ENCODE measurements around the gene PCYT2. TPM values are rescaled to one million over a fixed set of nuclear protein-coding genes. Genes with fewer than 3 reads are reported as not detected.

PCYT2 gene
- total RNA-seq, 1 experiment from 2014 or later: 151 TPM

DNA sequence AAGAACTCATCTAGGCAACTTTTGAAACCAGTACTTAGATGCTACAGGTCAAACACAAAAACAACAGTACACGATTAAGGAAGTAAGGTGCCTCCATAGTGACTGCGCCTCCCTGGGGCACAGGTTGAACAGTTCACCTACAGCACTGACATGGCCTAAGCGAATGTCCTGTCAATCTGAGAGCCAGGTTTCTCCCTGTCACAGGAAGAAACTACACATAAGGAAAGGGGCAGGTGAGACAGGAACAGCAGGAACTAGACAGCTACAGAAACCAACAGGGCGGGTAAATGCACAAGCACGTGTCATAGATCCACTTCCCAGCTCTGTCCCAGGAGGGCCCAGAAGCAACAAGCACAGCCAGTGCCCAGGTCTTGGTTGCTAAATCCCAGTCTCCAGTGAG, 32.1 kb downstream of the PCYT2 start:
- Mint-ChIP-seq H3K27me3 (ENCODE audit: insufficient read depth, unreplicated experiment) (no peaks in the 10 kb centered on the region), H3K27ac (ENCODE audit: unreplicated experiment) (no peak overlapping the region), H3K4me1 (ENCODE audit: low read depth, unreplicated experiment) (no peaks in the 10 kb centered on the region), H3K4me3 (ENCODE audit: unreplicated experiment) (no peak overlapping the region), H3K36me3 (ENCODE audit: insufficient read depth, unreplicated experiment) (peaks cover 90% of the 10 kb centered on the region), H3K9me3 (ENCODE audit: unreplicated experiment) (no peaks in the 10 kb centered on the region)
- TF ChIP-seq, protein P1, sequence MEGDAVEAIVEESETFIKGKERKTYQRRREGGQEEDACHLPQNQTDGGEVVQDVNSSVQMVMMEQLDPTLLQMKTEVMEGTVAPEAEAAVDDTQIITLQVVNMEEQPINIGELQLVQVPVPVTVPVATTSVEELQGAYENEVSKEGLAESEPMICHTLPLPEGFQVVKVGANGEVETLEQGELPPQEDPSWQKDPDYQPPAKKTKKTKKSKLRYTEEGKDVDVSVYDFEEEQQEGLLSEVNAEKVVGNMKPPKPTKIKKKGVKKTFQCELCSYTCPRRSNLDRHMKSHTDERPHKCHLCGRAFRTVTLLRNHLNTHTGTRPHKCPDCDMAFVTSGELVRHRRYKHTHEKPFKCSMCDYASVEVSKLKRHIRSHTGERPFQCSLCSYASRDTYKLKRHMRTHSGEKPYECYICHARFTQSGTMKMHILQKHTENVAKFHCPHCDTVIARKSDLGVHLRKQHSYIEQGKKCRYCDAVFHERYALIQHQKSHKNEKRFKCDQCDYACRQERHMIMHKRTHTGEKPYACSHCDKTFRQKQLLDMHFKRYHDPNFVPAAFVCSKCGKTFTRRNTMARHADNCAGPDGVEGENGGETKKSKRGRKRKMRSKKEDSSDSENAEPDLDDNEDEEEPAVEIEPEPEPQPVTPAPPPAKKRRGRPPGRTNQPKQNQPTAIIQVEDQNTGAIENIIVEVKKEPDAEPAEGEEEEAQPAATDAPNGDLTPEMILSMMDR (IDR thresholded peaks at IDR 0.05; ENCODE audit: insufficient read depth in 1 of 2, low read depth in 1 of 2, low read length in 1 of 2, severe bottlenecking in 1 of 2, unreplicated experiment in 1 of 2): no peak
- no TSS peak for BruUV-seq (replicated peaks)
- H3K36me3 ChIP-seq (ENCODE audit: control insufficient read depth, insufficient read depth, low read length): peaks cover 3% of the 10 kb centered on the region
- intact Hi-C loops (cut with micrococcal nuclease; ENCODE audit: unreplicated experiment): no loop called here
- no peak for DNase-seq
- no peaks in the 10 kb centered on the region for H3K27me3 ChIP-seq (replicated peaks; ENCODE audit: control insufficient read depth, insufficient read depth, low read length)
- no peaks in the 10 kb centered on the region for H3K4me1 ChIP-seq
- no peaks in the 10 kb centered on the region for H3K9me3 ChIP-seq
- CTCF ChIA-PET: no interaction called here
- no peak overlapping the region for H3K4me3 ChIP-seq (ENCODE audit: low read depth, low read length)
- POLR2A ChIA-PET: no interaction called here

DNA sequence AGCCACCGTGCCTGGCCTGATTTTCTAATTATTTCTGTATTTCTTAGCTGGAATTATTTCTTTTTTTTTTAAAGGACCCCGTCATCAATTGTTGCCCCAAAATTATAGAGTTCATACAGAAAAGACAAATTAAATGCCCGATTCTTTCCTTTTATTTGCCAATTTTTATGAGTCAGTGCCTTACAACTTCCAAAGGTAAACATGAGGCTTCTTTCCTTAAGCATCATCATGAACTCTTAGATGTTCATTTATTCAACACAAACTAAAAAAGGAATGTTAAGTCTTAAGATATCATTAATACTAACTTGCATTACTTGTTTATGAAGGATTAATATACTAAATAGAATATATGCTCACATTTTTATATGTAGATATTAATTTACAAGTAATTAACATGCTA, 32.9 kb downstream of the PCYT2 start:
- intact Hi-C loops (cut with micrococcal nuclease; ENCODE audit: unreplicated experiment): no loop called here
- Mint-ChIP-seq H3K27ac (ENCODE audit: unreplicated experiment) (no peak overlapping the region), H3K4me3 (ENCODE audit: unreplicated experiment) (no peak overlapping the region), H3K9me3 (ENCODE audit: unreplicated experiment) (no peaks in the 10 kb centered on the region), H3K4me1 (ENCODE audit: low read depth, unreplicated experiment) (no peaks in the 10 kb centered on the region), H3K27me3 (ENCODE audit: insufficient read depth, unreplicated experiment) (no peaks in the 10 kb centered on the region), H3K36me3 (ENCODE audit: insufficient read depth, unreplicated experiment) (peaks cover 89% of the 10 kb centered on the region)
- ChIA-PET CTCF (no interaction called here), POLR2A (no interaction called here)
- no peaks in the 10 kb centered on the region for H3K9me3 ChIP-seq
- no TSS peak for BruUV-seq (replicated peaks)
- TF ChIP-seq, protein P1 (IDR thresholded peaks at IDR 0.05; ENCODE audit: insufficient read depth in 1 of 2, low read depth in 1 of 2, low read length in 1 of 2, severe bottlenecking in 1 of 2, unreplicated experiment in 1 of 2): no peak
- H3K36me3 ChIP-seq (ENCODE audit: control insufficient read depth, insufficient read depth, low read length): peaks cover 3% of the 10 kb centered on the region; the same call in 1 of the 2 replicates
- no peak for DNase-seq
- H3K27me3 ChIP-seq (replicated peaks; ENCODE audit: control insufficient read depth, insufficient read depth, low read length): no peaks in the 10 kb centered on the region
- no peak overlapping the region for H3K4me3 ChIP-seq (ENCODE audit: low read depth, low read length)
- no peaks in the 10 kb centered on the region for H3K4me1 ChIP-seq

DNA sequence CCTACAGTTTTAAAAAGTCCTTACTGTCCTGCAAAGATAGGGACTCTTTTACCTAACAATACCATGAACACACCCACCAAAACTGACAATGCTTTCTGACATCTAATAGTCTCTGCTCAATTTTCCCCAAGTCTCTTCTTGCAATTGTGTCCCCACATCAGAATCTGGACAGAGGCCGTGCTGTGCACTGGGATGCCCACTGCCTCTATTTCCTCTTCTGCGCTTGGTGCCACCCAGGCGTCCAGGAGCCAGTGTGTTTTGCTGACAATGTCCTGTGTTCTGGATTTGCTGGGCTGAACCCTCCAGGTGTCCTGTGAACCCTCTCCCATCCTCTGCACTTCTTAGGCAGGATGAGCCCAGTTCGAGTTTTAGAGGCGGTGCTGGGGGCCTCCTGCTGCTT, 33.6 kb downstream of the PCYT2 start:
- POLR2A ChIA-PET: no interaction called here
- Mint-ChIP-seq H3K4me3 (ENCODE audit: unreplicated experiment) (no peak overlapping the region), H3K36me3 (ENCODE audit: insufficient read depth, unreplicated experiment) (peaks cover 89% of the 10 kb centered on the region), H3K4me1 (ENCODE audit: low read depth, unreplicated experiment) (no peaks in the 10 kb centered on the region), H3K27ac (ENCODE audit: unreplicated experiment) (no peak overlapping the region), H3K27me3 (ENCODE audit: insufficient read depth, unreplicated experiment) (no peaks in the 10 kb centered on the region), H3K9me3 (ENCODE audit: unreplicated experiment) (no peaks in the 10 kb centered on the region)
- TF ChIP-seq, protein P1 (IDR thresholded peaks at IDR 0.05; ENCODE audit: insufficient read depth in 1 of 2, low read depth in 1 of 2, low read length in 1 of 2, severe bottlenecking in 1 of 2, unreplicated experiment in 1 of 2): no peak
- H3K4me3 ChIP-seq (ENCODE audit: low read depth, low read length): no peak overlapping the region
- DNase-seq: no peak
- intact Hi-C loops (cut with micrococcal nuclease; ENCODE audit: unreplicated experiment): no loop called here
- no TSS peak for BruUV-seq (replicated peaks)
- 0 out of 2 replicates have a peak, but pooled peaks cover 3% of the 10 kb centered on the region for H3K36me3 ChIP-seq (ENCODE audit: control insufficient read depth, insufficient read depth, low read length)
- CTCF ChIA-PET: no interaction called here
- peaks cover 3% of the 10 kb centered on the region; the same call in 1 of the 2 replicates for H3K4me1 ChIP-seq
- H3K27me3 ChIP-seq (replicated peaks; ENCODE audit: control insufficient read depth, insufficient read depth, low read length): no peaks in the 10 kb centered on the region
- no peaks in the 10 kb centered on the region for H3K9me3 ChIP-seq

All from Caco-2 (cell line).